OCI-LY1 (cell line): ENCODE measurements around the gene TTC33.

Experiments
- H2AFZ ChIP-seq: fragments of 200-600 bp; sonication (generic), shearing (Covaris generic); 2 replicates; pipeline ENCODE4 v1.6.0; 2014; ENCODE audit warnings: antibody characterized with exemption, mild to moderate bottlenecking, low read length
- H3F3A ChIP-seq: fragments of 200-600 bp; sonication (generic), shearing (Covaris generic); 2 replicates; pipeline ENCODE4 v1.6.0; 2014; ENCODE audit warnings: mild to moderate bottlenecking, antibody characterized with exemption, low read length, moderate library complexity; ENCODE audit not compliant: insufficient read depth
- H3K27ac ChIP-seq: fragments of 200-600 bp; sonication (generic); 2 replicates; pipeline ENCODE4 v1.5.1; 2014; ENCODE audit warnings: low read length, mixed run types, mild to moderate bottlenecking, low read depth; ENCODE audit not compliant: poor library complexity, severe bottlenecking
- H3K27me3 ChIP-seq: fragments of 200-600 bp; sonication (generic); 2 replicates; pipeline ENCODE4 v1.6.0; 2014; ENCODE audit warnings: antibody characterized with exemption, mild to moderate bottlenecking, low read length, moderate library complexity; ENCODE audit not compliant: insufficient read depth
- H3K36me3 ChIP-seq: fragments of 200-600 bp; sonication (generic); 2 replicates; pipeline ENCODE4 v1.6.1; 2014; ENCODE audit warnings: mild to moderate bottlenecking, antibody characterized with exemption, low read length, moderate library complexity, mixed read lengths; ENCODE audit not compliant: insufficient read depth
- H3K4me1 ChIP-seq: fragments of 200-600 bp; sonication (generic); 2 replicates; pipeline ENCODE4 v1.5.1; 2014; ENCODE audit warnings: mild to moderate bottlenecking, low read length, moderate library complexity; ENCODE audit not compliant: insufficient read depth, severe bottlenecking
- H3K4me2 ChIP-seq: fragments of 200-600 bp; sonication (generic), shearing (Covaris generic); 2 replicates; pipeline ENCODE4 v1.6.1; 2014; ENCODE audit warnings: low read length
- H3K4me3 ChIP-seq: fragments of 200-600 bp; sonication (generic); 2 replicates; pipeline ENCODE4 v1.5.1; 2014; ENCODE audit warnings: low read length, low read depth, mild to moderate bottlenecking, mixed read lengths; ENCODE audit not compliant: poor library complexity, severe bottlenecking
- H3K79me2 ChIP-seq: fragments of 200-600 bp; shearing (Covaris generic); 2 replicates; pipeline ENCODE4 v1.6.1; 2016; ENCODE audit warnings: mixed run types, low read length, mixed read lengths; ENCODE audit not compliant: insufficient read depth
- H3K9ac ChIP-seq: fragments of 200-600 bp; sonication (generic), shearing (Covaris generic); 2 replicates; pipeline ENCODE4 v1.6.1; 2014; ENCODE audit warnings: mild to moderate bottlenecking, low read length, mixed read lengths
- H3K9me2 ChIP-seq: fragments of 200-600 bp; sonication (generic), shearing (Covaris generic); 2 replicates; pipeline ENCODE4 v1.6.1; 2014; ENCODE audit warnings: low read depth, mild to moderate bottlenecking, low read length, mixed read lengths
- H3K9me3 ChIP-seq: fragments of 200-600 bp; shearing (Covaris generic); 2 replicates; pipeline ENCODE4 v1.6.1; 2014; ENCODE audit warnings: low read length, mixed read lengths
- H4K20me1 ChIP-seq: fragments of 200-600 bp; sonication (generic), shearing (Covaris generic); 2 replicates; pipeline ENCODE4 v1.6.0; 2016; ENCODE audit warnings: mild to moderate bottlenecking, low read length; ENCODE audit not compliant: insufficient read depth
- CTCF ChIP-seq: fragments of 200-600 bp; sonication (generic), shearing (Covaris generic); IDR thresholded peaks from 2 replicates; pipeline ENCODE4 v1.5.1; 2017; ENCODE audit warnings: mild to moderate bottlenecking, antibody characterized with exemption, low read length, moderate library complexity, mixed read lengths
- EZH2 ChIP-seq: fragments of 200-600 bp; sonication (generic), shearing (Covaris generic); IDR thresholded peaks from 2 replicates; pipeline ENCODE4 v1.8.0; 2017; ENCODE audit warnings: borderline replicate concordance, mixed run types, mild to moderate bottlenecking, antibody characterized with exemption, low read length, moderate library complexity, mixed read lengths

TTC33 gene

DNA sequence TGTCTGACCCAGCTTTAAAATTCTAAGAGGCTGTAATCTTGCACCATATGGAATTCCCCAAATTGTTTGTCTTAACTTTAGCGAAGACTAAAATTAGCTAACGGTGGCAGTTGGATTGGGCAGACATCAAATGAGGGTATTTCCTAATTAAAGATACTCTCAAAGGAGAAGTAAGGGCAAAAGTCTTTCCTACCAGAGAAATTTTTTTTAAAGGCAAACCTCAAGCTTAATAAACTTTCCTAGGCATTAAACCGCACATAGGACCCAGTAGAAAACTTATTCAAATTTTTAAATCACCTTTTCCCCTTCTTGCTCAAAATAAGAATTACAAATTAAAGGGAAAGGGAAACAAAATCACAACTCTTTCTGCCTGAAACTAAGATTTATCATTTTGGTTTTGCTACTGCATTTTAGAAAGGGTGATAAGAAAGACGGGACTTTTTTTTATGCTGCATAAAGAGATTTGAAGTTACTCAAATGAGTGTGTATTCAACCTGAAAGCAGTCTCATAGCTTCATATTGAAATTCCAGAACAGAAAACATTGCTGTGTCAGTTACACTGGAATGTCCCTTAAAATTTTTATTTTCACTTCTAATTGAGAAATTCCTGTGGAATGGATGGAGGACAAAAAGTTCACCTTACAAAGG is 265.2 kb downstream of the TTC33 start:
- peak overlapping the region; percentile 91 for H3K27ac ChIP-seq
- no peaks in the 10 kb centered on the region for H3K27me3 ChIP-seq
- H3F3A ChIP-seq, result no peaks in the 10 kb centered on the region
- H3K4me1 ChIP-seq, result peaks cover 61% of the 10 kb centered on the region
- peak overlapping the region; percentile 13 for H3K4me2 ChIP-seq
- H3K9ac ChIP-seq, result peak overlapping the region; percentile 36
- TF ChIP-seq CTCF (no peak), EZH2 (no peak)
- 0 out of 2 replicates have a peak overlapping the region, but pooled peaks have one; percentile 5 for H2AFZ ChIP-seq
- H3K36me3 ChIP-seq, result no peaks in the 10 kb centered on the region
- no peaks in the 10 kb centered on the region for H3K9me2 ChIP-seq
- H4K20me1 ChIP-seq, result no peaks in the 10 kb centered on the region
- H3K9me3 ChIP-seq, result no peaks in the 10 kb centered on the region; the same call in 1 of the 2 replicates
- H3K79me2 ChIP-seq, result no peaks in the 10 kb centered on the region
- no peak overlapping the region for H3K4me3 ChIP-seq

GRCh38 chr5:40489421-40489820 is 266.3 kb downstream of the TTC33 start:
- no peaks in the 10 kb centered on the region; the same call in 1 of the 2 replicates for H3K9me3 ChIP-seq
- peak overlapping the region; percentile 91 for H3K27ac ChIP-seq

GRCh38 chr5:40486437-40487275 is 269.1 kb downstream of the TTC33 start:
- H3K4me3 ChIP-seq, result peak overlapping the region; percentile 14
- peak overlapping the region; percentile 91 for H3K27ac ChIP-seq
- H4K20me1 ChIP-seq, result no peaks in the 10 kb centered on the region
- peaks cover 84% of the 10 kb centered on the region for H3K4me1 ChIP-seq
- peak overlapping the region; percentile 48 for H3K9ac ChIP-seq
- H3F3A ChIP-seq, result no peaks in the 10 kb centered on the region
- no peak overlapping the region for H2AFZ ChIP-seq
- H3K79me2 ChIP-seq, result no peaks in the 10 kb centered on the region
- peak overlapping the region; percentile 63 for H3K4me2 ChIP-seq
- no peak for TF ChIP-seq CTCF
- no peak for TF ChIP-seq EZH2
- H3K9me2 ChIP-seq, result no peaks in the 10 kb centered on the region
- H3K9me3 ChIP-seq, result no peaks in the 10 kb centered on the region
- H3K27me3 ChIP-seq, result no peaks in the 10 kb centered on the region
- H3K36me3 ChIP-seq, result no peaks in the 10 kb centered on the region

More at GRCh38 chr5:40489421-40489820, 266.3 kb downstream of the TTC33 start:
- Histone ChIP-seq H3K27me3 (no peaks in the 10 kb centered on the region), H3K9ac (peak overlapping the region; percentile 12), H3K36me3 (no peaks in the 10 kb centered on the region), H3K79me2 (no peaks in the 10 kb centered on the region), H3K4me2 (no peak overlapping the region), H3K4me3 (no peak overlapping the region), H2AFZ (0 out of 2 replicates have a peak overlapping the region, but pooled peaks have one; percentile 15), H3K4me1 (peaks cover 73% of the 10 kb centered on the region), H3F3A (no peaks in the 10 kb centered on the region), H3K9me2 (no peaks in the 10 kb centered on the region), H4K20me1 (no peaks in the 10 kb centered on the region)
- no peak for TF ChIP-seq CTCF
- no peak for TF ChIP-seq EZH2
